RWPE1 (cell line): Measurements from ENCODE around the gene IFIT1B.

Experiments
- CTCF ChIA-PET: fragments of 350-600 bp; sonication (Branson Sonifier 250); formaldehyde crosslinking; extraction: SDS; loops from one replicate; lab custom pipeline; 2021; lab: Yijun Ruan, JAX
- POLR2A ChIA-PET: fragments of 400-600 bp; formaldehyde crosslinking; extraction: SDS; loops from one replicate; lab custom pipeline; 2020; ENCODE audit warnings: antibody characterized with exemption; ENCODE audit not compliant: low non-redundant PET; lab: Yijun Ruan, JAX
- DNase-seq: peaks from one replicate; pipeline ENCODE4 v3.0.0; 2012; ENCODE audit warnings: low spot score
- H3K27ac ChIP-seq: fragments of 450-650 bp; 2 replicates; pipeline ENCODE4 v1.5.1; 2017
- CTCF ChIP-seq: fragments of 450-650 bp; conservative IDR thresholded peaks from 2 replicates; pipeline ENCODE4 v1.5.1; 2017; ENCODE audit warnings: low read depth, mild to moderate bottlenecking

IFIT1B gene

GRCh38 chr10:89419548-89419947 is 41.7 kb downstream of the IFIT1B start:
- no peak overlapping the region for H3K27ac ChIP-seq
- CTCF ChIA-PET = interaction anchor here (0.6 to 0.8 kb wide), 2 partner anchors 17 to 20 kb away, joined by 4 to 5 read pairs; no protein-coding TSS in a partner anchor
- POLR2A ChIA-PET = no interaction called here
- TF ChIP-seq CTCF = peak; percentile 30
- DNase-seq = no peak

GRCh38 chr10:89421018-89421476 is 43.2 kb downstream of the IFIT1B start:
- peak; percentile 23 for DNase-seq
- no peak for TF ChIP-seq CTCF
- CTCF ChIA-PET = interaction anchor here (0.6 kb wide), 1 partner anchor 186 kb away, joined by 3 read pairs; no protein-coding TSS in a partner anchor
- no peak overlapping the region for H3K27ac ChIP-seq
- POLR2A ChIA-PET = no interaction called here

- POLR2A ChIA-PET = no interaction called here
- CTCF ChIA-PET = interaction anchor here (1.1 kb wide), 1 partner anchor 140 kb away, joined by 4 read pairs; no protein-coding TSS in a partner anchor
Observed at GRCh38 chr10:89425000-89425399, 47.1 kb downstream of the IFIT1B start.

GRCh38 chr10:89426230-89426868 is 48.5 kb downstream of the IFIT1B start:
- POLR2A ChIA-PET = no interaction called here
- no peak overlapping the region for H3K27ac ChIP-seq
- CTCF ChIA-PET = interaction anchor here (0.6 to 1.1 kb wide), 5 partner anchors 137 to 763 kb away, joined by 3 to 6 read pairs (median 4); no protein-coding TSS in a partner anchor

More at GRCh38 chr10:89425000-89425399, 47.1 kb downstream of the IFIT1B start:
- H3K27ac ChIP-seq = no peak overlapping the region
- TF ChIP-seq CTCF = no peak
- no peak for DNase-seq

GRCh38 chr10:89427629-89428028 is 49.8 kb downstream of the IFIT1B start:
- POLR2A ChIA-PET = no interaction called here
- CTCF ChIA-PET = interaction anchor here (1.8 kb wide), 1 partner anchor 10 kb away, joined by 5 read pairs; no protein-coding TSS in a partner anchor
- no peak overlapping the region for H3K27ac ChIP-seq
- TF ChIP-seq CTCF = no peak
- peak; percentile 63 for DNase-seq

More at GRCh38 chr10:89426230-89426868, 48.5 kb downstream of the IFIT1B start:
- peak; percentile 69 for DNase-seq
- TF ChIP-seq CTCF = peak; percentile 86

- no peak for TF ChIP-seq CTCF
- ChIA-PET POLR2A (no interaction called here), CTCF (interaction anchor here (0.6 kb wide), 1 partner anchor 72 kb away, joined by 3 read pairs; no protein-coding TSS in a partner anchor)
Observed at GRCh38 chr10:89428877-89429276, 51.0 kb downstream of the IFIT1B start.

More at GRCh38 chr10:89428877-89429276, 51.0 kb downstream of the IFIT1B start:
- no peak for DNase-seq
- H3K27ac ChIP-seq = no peak overlapping the region
